ENCODE measurements around the gene UBE2G2.

The UBE2G2 gene

DNA sequence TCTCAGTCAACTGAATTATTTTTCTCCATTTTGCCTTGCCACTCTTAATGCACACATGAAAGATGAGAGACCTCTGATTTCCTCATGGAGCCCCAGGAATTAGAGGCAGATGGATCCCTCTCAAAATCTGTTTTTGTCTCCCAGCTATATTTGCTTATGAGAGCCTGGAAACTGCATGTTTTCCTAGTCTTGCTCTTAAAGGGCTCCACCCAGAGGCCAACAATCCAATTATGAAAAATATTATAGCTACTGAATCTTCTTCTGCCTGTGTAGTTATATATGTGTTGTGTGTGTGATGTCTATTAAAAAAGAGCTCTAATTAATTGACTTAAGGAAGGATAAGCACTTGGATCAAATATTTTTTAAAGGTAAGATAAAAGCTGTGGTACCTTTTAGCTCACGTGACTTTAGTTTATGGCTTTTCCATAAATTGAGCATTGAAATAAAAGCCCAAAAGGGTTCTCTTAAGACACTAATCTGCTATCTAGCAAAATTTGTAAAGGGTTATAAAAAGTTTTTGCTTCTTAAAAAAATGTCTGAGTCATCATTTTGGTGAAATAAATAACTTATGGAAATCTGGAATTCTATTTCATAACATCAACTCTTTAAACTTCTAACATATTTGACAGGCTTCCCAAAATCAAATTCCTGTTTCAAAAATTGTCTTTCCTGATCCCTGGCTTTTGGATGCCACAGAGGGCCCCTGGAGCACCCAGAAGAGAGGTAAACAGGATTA is 59.0 kb downstream of the UBE2G2 start:
- DNase-seq, result no peak

DNA sequence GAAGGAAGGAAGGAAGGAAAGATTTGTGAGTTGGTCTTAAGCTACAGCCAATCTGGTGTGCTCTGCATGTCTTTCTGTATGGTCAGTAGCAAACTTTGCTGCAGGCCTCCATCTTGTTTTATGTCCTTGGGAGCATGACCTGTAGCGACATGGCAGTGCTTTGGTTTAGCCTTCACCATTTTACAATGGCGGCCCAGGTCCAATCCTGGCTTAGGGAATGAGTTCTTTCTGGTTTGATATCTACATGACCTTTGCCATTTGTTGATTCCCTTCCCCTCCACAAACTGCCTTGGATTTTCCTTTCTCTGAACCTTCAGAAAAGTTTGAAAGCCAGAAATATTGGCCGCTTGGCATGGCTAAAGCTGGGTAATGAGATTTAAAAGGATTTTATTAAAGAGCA is 59.7 kb downstream of the UBE2G2 start:
- no peak for DNase-seq

DNA sequence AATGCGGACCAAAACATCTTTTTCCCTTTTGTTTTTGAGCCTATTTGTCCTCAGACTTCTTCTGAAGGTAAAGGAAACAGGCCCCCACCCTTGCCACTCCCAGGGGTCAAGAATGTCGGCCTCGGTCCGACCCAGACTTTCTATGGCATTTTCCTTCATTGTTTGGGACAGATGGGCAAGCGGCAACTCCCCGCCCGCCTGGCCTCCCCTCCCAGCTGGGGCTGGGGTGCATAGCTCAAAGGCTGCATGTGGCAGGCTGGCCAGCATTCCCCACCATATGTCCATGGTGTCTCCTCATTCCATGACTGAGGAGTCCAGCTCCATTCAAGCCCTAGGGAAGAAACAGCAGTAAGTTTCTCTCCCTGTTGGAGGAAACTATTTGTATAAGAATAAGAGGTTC is 60.9 kb downstream of the UBE2G2 start:
- no peak for DNase-seq

DNA sequence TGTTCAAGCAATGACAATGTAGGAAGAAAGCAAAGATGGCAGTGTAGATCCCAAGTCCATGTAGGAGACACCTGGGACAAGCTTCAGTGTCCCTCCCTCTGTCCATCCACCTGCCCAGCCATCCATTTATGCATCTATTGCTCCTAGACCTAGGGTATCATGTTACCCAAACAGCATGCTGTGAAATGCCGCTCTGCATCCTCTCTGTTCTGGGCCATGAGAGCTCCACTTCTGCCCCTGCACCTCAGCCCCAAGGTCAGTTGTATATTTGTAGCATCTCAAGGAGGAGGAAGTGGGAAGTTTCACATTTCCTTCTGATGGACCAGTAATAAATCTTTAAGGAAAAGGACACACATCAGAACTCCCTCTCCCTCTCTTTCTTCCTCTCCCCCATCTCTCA is 62.3 kb downstream of the UBE2G2 start:
- no peak for DNase-seq

GRCh38 chr21:44738621-44739020 is 63.0 kb downstream of the UBE2G2 start:
- DNase-seq, result no peak

DNA sequence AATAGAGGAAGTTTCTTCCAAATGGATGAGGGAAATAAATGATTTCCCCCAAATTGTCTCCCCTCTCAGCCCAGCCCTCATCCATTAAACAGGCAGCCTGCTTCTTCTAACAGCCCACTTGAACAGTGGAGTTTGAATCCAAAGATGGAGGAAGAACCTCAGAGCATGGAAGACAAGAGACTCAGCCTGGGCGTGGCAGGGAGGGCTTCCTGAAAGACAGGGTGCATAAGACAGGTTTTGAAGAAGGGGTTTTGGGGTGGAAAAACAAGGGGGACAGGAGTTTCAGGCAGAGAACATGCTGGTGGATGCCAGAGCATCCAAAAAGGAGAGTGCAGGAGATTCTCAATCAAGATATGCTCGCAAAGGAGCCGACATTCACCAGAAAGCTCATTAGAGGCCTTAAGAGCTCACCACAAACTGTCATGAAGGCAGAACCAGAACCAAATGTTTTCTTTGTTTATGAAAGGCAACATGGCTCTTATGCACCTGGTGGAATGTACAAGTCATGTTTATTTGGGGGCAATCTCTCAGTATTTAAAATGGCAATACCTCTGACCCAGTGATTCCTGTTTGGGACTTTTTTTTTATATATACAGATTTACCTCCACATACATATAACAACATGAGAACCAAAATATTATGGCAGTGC is 63.8 kb downstream of the UBE2G2 start:
- no peak for DNase-seq

GRCh38 chr21:44736291-44737004 is 65.2 kb downstream of the UBE2G2 start:
- no peak for DNase-seq

- DNase-seq, result no peak
Observed at GRCh38 chr21:44735821-44736220, 65.8 kb downstream of the UBE2G2 start.

GRCh38 chr21:44734841-44735240 is 66.8 kb downstream of the UBE2G2 start:
- no peak for DNase-seq

DNA sequence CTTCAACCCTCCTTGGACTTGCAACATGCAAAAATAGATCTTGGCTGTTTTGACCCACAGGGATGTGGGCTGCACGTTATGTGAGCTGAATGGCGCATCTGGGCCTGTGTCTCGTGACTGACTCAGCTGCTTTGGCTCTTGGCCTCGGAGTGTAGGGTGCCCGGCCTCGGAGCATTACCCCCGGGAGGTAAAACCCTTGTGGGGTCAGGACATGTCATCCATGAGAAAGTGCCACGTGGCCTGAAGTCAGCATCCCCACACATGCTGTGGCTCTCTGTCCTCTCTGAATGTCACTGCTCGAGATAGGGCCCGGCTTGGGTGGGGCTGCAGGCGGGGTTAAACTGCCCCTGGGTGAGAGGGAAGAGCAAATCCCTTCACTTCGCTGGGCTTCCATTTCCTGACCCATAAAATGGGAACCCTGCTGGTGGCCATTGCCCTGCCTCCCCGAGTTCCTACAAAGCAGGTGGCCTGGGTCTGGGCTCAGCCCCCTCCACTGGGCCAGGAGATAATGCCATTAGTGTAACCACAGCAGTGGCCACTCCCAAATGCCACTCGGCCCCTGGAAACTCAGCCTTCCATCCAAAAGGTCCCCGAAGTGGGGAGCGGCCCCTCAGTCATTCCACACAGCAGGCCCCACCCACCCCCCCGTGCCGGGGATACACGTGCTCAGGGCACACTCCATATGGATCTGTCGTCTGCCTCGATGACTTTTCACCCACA is 67.4 kb downstream of the UBE2G2 start:
- DNase-seq, result no peak

DNA sequence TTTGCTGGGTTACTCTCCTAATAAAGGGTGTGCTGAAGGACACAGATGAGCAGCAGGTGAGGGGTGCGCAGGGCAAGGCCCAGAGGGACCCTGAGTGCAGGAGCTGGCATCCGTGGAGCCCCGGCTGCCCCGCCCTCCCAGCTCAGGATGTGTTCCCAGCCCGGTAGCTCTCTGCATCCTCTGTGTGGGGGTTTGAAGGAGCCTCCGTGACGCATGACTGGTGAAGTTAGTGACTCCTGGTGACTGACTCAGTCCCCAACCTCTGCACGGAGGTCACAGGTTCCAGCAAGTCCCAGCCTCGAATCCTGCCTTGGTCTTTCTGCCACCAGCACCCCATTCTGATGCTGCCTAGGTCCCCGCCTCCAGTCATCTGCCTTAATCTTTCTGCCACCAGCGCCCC is 68.7 kb downstream of the UBE2G2 start:
- no peak for DNase-seq

DNA sequence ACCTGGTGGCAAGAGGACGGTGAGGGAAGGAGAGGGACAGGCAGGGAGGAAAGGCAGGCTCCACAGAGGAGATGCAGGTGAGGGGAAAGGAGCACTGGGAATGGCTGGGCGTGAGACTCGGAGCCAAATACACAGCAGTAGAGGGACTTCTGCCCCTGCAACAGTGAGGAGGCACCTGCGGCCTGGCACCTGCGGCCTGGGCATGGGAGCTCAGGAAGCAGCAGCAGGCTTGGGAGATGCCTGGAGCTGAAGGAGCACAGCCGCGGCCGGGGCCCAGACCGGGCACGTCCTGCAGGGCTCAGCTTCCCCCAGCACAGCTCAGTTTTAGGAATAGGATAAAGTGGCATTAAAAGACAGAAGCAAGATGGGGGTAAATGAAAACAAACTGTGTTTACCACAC is 69.4 kb downstream of the UBE2G2 start:
- DNase-seq, result no peak

GRCh38 chr21:44730951-44731579 is 70.6 kb downstream of the UBE2G2 start:
- DNase-seq, result no peak

- no peak for DNase-seq
Observed at GRCh38 chr21:44730028-44730395, 71.6 kb downstream of the UBE2G2 start.

DNA sequence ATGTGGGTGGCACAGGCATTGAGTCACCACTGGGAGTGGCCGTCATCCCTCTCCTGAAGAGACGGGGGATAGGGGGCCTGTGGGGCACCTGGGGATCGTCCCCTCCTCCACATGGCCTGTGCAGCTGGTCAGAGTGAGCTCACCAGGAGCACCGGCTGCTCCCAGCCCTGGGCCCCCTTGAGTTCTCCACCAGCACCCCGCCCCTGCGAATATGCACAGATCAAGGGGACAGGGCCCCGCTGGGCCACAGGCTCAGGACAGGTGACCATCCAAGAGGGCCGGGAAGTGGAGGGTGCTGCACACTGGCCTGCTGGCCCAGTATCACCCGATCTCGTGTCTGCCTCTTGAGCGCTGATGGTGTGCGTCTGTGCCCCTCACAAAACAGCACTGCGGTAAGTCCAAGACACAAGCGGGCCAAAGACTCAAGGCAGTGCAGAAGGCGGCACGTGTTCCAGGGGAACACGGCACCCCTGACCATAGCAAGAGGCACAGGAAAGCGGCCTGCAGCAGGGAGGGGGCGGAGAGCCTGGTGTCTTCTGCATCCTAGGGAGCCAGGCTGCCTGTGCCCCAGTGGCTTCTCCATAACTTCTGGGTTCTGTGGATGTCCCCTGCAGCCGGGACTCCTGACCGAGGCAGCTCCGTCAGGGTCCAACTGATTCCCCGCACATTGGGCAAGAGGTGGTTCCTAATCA is 72.1 kb downstream of the UBE2G2 start:
- no peak for DNase-seq

GRCh38 chr21:44728716-44729115 is 72.9 kb downstream of the UBE2G2 start:
- DNase-seq, result no peak

DNA sequence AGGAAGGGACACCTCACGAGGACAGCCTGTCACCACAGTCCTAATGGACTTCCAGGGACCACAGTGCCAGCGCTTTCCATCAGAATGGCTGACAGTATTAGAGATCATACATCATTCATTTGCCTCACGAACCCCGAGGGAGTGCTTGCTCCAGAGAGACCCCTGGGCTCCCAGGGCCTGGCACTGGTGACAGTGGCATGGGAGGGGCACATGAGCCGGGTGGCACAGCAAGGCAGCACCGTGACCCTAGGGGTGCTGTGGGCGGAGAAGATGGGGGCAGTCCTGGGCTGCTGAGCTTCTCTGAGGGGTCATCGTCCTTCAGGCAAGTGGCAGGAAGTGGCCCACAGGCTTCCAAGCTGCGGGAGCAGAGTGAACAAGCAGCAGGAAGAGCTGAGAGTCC is 73.9 kb downstream of the UBE2G2 start:
- DNase-seq, result no peak

DNA sequence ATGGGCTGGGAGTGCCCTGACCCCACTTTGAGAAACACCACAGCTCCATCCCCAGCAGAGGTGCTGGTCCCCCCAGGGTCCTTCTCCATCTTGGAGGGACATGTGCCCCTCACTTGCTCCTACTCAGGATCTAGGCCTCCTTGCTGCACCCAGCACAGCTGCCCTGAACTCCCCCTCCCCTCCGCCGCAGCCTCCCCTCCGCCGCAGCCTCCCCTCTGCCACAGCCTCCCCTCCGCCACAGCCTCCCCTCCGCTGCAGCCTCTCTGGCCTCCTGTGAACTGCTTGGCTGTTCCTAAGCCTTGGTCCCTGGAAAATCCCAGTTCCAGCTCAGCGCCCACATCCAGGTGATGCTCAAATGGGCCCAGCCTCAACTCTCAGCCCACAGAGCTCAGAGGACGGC is 74.3 kb downstream of the UBE2G2 start:
- no peak for DNase-seq

DNA sequence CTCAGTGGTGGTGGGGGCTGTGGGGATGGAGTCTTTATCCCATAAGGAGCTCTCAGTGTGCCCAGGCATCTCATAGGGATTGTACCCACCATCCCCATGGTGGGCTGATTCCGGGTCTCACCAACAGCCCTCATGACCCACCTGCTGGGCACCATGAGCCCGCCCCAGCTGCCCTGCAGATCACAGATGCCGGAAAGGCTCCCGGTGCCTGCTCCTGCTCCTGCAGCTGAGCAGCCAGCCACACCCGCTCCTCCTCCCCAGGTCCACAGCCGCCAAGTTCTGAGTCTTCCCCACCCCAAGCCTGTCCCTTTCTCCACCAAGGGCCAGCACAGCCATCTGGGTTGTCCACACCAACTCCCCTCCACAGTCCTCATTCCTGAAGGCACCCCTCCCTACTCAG is 74.8 kb downstream of the UBE2G2 start:
- DNase-seq, result no peak

DNA sequence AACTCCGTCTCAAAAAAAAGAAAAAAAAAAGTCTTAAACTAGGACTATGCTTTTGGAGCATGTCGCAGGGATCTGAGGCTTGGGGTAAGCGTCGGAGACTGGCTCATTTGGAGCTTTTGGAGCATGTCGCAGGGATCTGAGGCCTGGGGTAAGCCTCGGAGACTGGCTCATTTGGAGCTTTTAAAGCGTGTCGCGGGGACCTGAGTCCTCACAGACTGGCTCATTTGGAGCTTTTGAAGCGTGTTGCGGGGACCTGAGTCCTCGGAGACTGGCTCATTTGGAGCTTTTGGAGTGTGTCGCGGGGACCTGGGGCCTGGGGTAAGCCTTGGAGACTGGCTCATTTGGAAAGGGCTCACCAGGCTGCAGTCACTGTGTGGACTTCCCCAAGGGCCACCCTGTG is 76.7 kb downstream of the UBE2G2 start:
- DNase-seq, result no peak

- no peak for DNase-seq
Observed at GRCh38 chr21:44724196-44724595, 77.4 kb downstream of the UBE2G2 start.
